MM.1S (cell line): ENCODE results near the gene CDK2.
"Not testable (repeated sequence)": the region's sequence is repeated elsewhere in the genome, so short reads cannot be mapped to it uniquely, and the experiment has no call there.

ENCODE experiments used
- DNase-seq: peaks from one replicate; pipeline ENCODE4 v3.0.0-alpha.2; 2015
- H2AFZ ChIP-seq: fragments of 300-600 bp; sonication (generic); 2 replicates; pipeline ENCODE4 v1.6.0; 2016; ENCODE audit warnings: antibody characterized with exemption, low read length
- H3F3A ChIP-seq: fragments of 300-600 bp; sonication (generic); 2 replicates; pipeline ENCODE4 v1.6.1; 2016; ENCODE audit warnings: mild to moderate bottlenecking, antibody characterized with exemption, low read length, moderate library complexity, mixed read lengths; ENCODE audit not compliant: insufficient read depth
- H3K27ac ChIP-seq: fragments of 300-600 bp; sonication (generic); 2 replicates; pipeline ENCODE4 v1.5.1; 2016; ENCODE audit warnings: mild to moderate bottlenecking, low read length
- H3K27me3 ChIP-seq: fragments of 300-600 bp; sonication (generic); replicated peaks from 2 replicates; pipeline ENCODE4 v1.6.0; 2016; ENCODE audit warnings: low read length; ENCODE audit not compliant: insufficient read depth
- H3K36me3 ChIP-seq: fragments of 300-600 bp; sonication (generic); replicated peaks from 2 replicates; pipeline ENCODE4 v1.6.1; 2016; ENCODE audit warnings: mild to moderate bottlenecking, low read length, mixed read lengths; ENCODE audit not compliant: insufficient read depth
- H3K4me1 ChIP-seq: fragments of 300-600 bp; sonication (generic); 2 replicates; pipeline ENCODE4 v1.6.1; 2016; ENCODE audit warnings: low read length, mixed read lengths
- H3K4me2 ChIP-seq: fragments of 300-600 bp; sonication (generic); 2 replicates; pipeline ENCODE4 v1.6.0; 2016; ENCODE audit warnings: low read depth, low read length
- H3K4me3 ChIP-seq: fragments of 300-600 bp; sonication (generic); 2 replicates; pipeline ENCODE4 v1.5.1; 2016; ENCODE audit warnings: low read length, mixed read lengths
- H3K79me2 ChIP-seq: fragments of 300-600 bp; sonication (generic); 2 replicates; pipeline ENCODE4 v1.6.1; 2016; ENCODE audit warnings: mixed run types, low read length, mixed read lengths
- H3K9ac ChIP-seq: fragments of 300-600 bp; sonication (generic); 2 replicates; pipeline ENCODE4 v1.6.1; 2016; ENCODE audit warnings: low read length, mixed read lengths
- H3K9me2 ChIP-seq: fragments of 300-600 bp; sonication (generic); replicated peaks from 2 replicates; pipeline ENCODE4 v1.6.1; 2016; ENCODE audit warnings: mild to moderate bottlenecking, low read length, mixed read lengths; ENCODE audit not compliant: insufficient read depth
- H3K9me3 ChIP-seq: fragments of 300-600 bp; sonication (generic); replicated peaks from 2 replicates; pipeline ENCODE4 v1.6.1; 2016; ENCODE audit warnings: mild to moderate bottlenecking, low read length, mixed read lengths; ENCODE audit not compliant: insufficient read depth
- H4K20me1 ChIP-seq: fragments of 300-600 bp; sonication (generic); 2 replicates; pipeline ENCODE4 v1.6.1; 2016; ENCODE audit warnings: mild to moderate bottlenecking, low read length, moderate library complexity, mixed read lengths; ENCODE audit not compliant: insufficient read depth
- CTCF ChIP-seq: fragments of 300-600 bp; sonication (generic); IDR thresholded peaks from 2 replicates; pipeline ENCODE4 v1.5.1; 2016; ENCODE audit warnings: antibody characterized with exemption, low read length, mixed read lengths
- EZH2 ChIP-seq: fragments of 300-600 bp; sonication (generic); optimal IDR thresholded peaks from 2 replicates; pipeline ENCODE3; 2017; ENCODE audit warnings: low read depth, mild to moderate bottlenecking, antibody characterized with exemption, low read length, mixed read lengths
- EZH2phosphoT487 ChIP-seq: fragments of 300-600 bp; sonication (generic); IDR thresholded peaks from 2 replicates; pipeline ENCODE4 v1.6.1; 2018; ENCODE audit warnings: antibody characterized with exemption, low read length

CDK2 gene

DNA sequence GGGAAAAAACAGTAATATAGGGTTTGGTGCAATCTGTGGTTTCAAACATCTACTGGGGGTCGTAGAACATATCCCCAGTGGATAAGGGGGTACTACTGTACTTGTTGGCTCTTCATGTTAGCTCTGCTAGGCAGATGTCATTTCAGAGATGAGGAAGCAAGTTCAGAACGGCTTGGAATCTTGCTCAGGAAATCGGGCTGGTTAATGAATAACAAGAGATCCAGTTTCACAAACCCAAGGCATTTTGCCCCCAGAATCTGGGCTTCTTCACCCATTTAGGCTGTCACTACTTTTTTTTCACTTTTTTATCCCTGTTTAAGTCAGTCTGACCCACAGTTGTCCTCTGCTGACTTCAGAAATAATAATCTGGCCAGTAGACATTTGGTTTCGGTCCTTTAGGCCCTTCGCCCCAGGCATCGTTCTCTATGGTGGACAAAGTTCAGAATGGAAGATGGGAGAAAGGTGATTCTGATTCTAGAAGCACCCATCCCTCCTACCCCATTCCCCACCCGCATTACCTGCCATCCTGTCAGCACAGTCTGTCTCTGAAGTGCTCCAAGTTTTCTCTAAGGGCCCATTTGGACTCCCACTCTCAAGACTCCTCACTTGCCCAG lies 35.0 kb downstream of the CDK2 start:
- Histone ChIP-seq H3K4me1 (0 out of 2 replicates have a peak, but pooled peaks cover 4% of the 10 kb centered on the region), H3K27ac (no peak overlapping the region), H3K27me3 (no peaks in the 10 kb centered on the region), H3K4me2 (no peak overlapping the region), H3K36me3 (no peaks in the 10 kb centered on the region), H3K9ac (no peak overlapping the region), H3K79me2 (no peaks in the 10 kb centered on the region), H3K9me2 (no peaks in the 10 kb centered on the region), H3F3A (0 out of 2 replicates have a peak, but pooled peaks cover 2% of the 10 kb centered on the region), H2AFZ (no peak overlapping the region), H4K20me1 (no peaks in the 10 kb centered on the region), H3K9me3 (no peaks in the 10 kb centered on the region), H3K4me3 (no peak overlapping the region)
- TF ChIP-seq EZH2: no peak
- no peak for TF ChIP-seq CTCF
- TF ChIP-seq EZH2phosphoT487: no peak
- DNase-seq: no peak

- not testable (repeated sequence) for H3K79me2 ChIP-seq, H3K9me3 ChIP-seq, H3F3A ChIP-seq, H3K36me3 ChIP-seq, H2AFZ ChIP-seq, H4K20me1 ChIP-seq, H3K4me2 ChIP-seq, H3K4me3 ChIP-seq, H3K9ac ChIP-seq, H3K4me1 ChIP-seq, H3K9me2 ChIP-seq, H3K27ac ChIP-seq, H3K27me3 ChIP-seq, DNase-seq
Observed at GRCh38 chr12:56003376-56003775, 36.7 kb downstream of the CDK2 start.

GRCh38 chr12:56004211-56004610 lies 37.6 kb downstream of the CDK2 start:
- H3K4me1 ChIP-seq: no peaks in the 10 kb centered on the region
- no peak overlapping the region for H3K4me2 ChIP-seq
- no peaks in the 10 kb centered on the region for H3K36me3 ChIP-seq
- H4K20me1 ChIP-seq: no peaks in the 10 kb centered on the region
- H3K79me2 ChIP-seq: no peaks in the 10 kb centered on the region
- H3K4me3 ChIP-seq: no peak overlapping the region
- TF ChIP-seq CTCF: no peak
- no peak for TF ChIP-seq EZH2
- no peak for TF ChIP-seq EZH2phosphoT487
- no peak for DNase-seq
- H3K9ac ChIP-seq: no peak overlapping the region
- H3K9me2 ChIP-seq: no peaks in the 10 kb centered on the region
- H3F3A ChIP-seq: no peaks in the 10 kb centered on the region
- no peaks in the 10 kb centered on the region for H3K27me3 ChIP-seq
- H3K27ac ChIP-seq: no peak overlapping the region
- H2AFZ ChIP-seq: no peak overlapping the region
- H3K9me3 ChIP-seq: no peaks in the 10 kb centered on the region
